Endothelial cell of hepatic sinusoid (primary cell): Measurements from ENCODE around the gene C4orf50.
"Not testable (repeated sequence)": the region's sequence is repeated elsewhere in the genome, so short reads cannot be mapped to it uniquely, and the experiment has no call there.

ENCODE experiments used
- in situ Hi-C: cut with HindIII; loops from 2 replicates; pipeline ENCODE4 v1.10.0; 2017; ENCODE audit warnings: low sequenced_read_pairs

Gene C4orf50

GRCh38 chr4:5952975-5953951 lies 65.0 kb downstream of the C4orf50 start:
- in situ Hi-C loops = no loop called here

GRCh38 chr4:5952286-5952974 lies 65.8 kb downstream of the C4orf50 start:
- in situ Hi-C loops = no loop called here

GRCh38 chr4:5946653-5947052 lies 71.6 kb downstream of the C4orf50 start:
- in situ Hi-C loops = not testable (repeated sequence)

GRCh38 chr4:5945936-5946335 lies 72.3 kb downstream of the C4orf50 start:
- in situ Hi-C loops = no loop called here

- in situ Hi-C loops = no loop called here
Measured at GRCh38 chr4:5945171-5945570, 73.1 kb downstream of the C4orf50 start.

- in situ Hi-C loops = no loop called here
Measured at GRCh38 chr4:5943561-5943960, 74.7 kb downstream of the C4orf50 start.

- in situ Hi-C loops = no loop called here
Measured at GRCh38 chr4:5942947-5943346, 75.3 kb downstream of the C4orf50 start.

- in situ Hi-C loops = no loop called here
Measured at GRCh38 chr4:5941601-5942000, 76.6 kb downstream of the C4orf50 start.

- in situ Hi-C loops = no loop called here
Measured at GRCh38 chr4:5940470-5941203, 77.6 kb downstream of the C4orf50 start.

- in situ Hi-C loops = no loop called here
Measured at GRCh38 chr4:5933996-5934831, 84.0 kb downstream of the C4orf50 start.

- in situ Hi-C loops = no loop called here
Measured at GRCh38 chr4:5933116-5933515, 85.1 kb downstream of the C4orf50 start.

- in situ Hi-C loops = no loop called here
Measured at GRCh38 chr4:5932035-5932568, 86.1 kb downstream of the C4orf50 start.

- in situ Hi-C loops = no loop called here
Measured at GRCh38 chr4:5931526-5931925, 86.7 kb downstream of the C4orf50 start.

- in situ Hi-C loops = no loop called here
Measured at GRCh38 chr4:5930876-5931275, 87.4 kb downstream of the C4orf50 start.

GRCh38 chr4:5930456-5930855 lies 87.8 kb downstream of the C4orf50 start:
- in situ Hi-C loops = no loop called here

- in situ Hi-C loops = no loop called here
Measured at GRCh38 chr4:5928844-5929420, 89.3 kb downstream of the C4orf50 start.

- in situ Hi-C loops = no loop called here
Measured at GRCh38 chr4:5928274-5928673, 90.0 kb downstream of the C4orf50 start.

- in situ Hi-C loops = no loop called here
Measured at GRCh38 chr4:5927747-5928146, 90.5 kb downstream of the C4orf50 start.

- in situ Hi-C loops = no loop called here
Measured at GRCh38 chr4:5927116-5927515, 91.1 kb downstream of the C4orf50 start.

GRCh38 chr4:5926598-5926997 lies 91.6 kb downstream of the C4orf50 start:
- in situ Hi-C loops = no loop called here
